Chondrocyte (in vitro differentiated cells): ENCODE data around the gene RPL39L. TPM values are rescaled to one million over a fixed set of nuclear protein-coding genes. Genes with fewer than 3 reads are reported as not detected.

ENCODE experiments used
- DNase-seq: peaks from one replicate; pipeline ENCODE4 v3.0.0; 2021; ENCODE audit warnings: mixed read lengths, low spot score
- H3K27ac Mint-ChIP-seq: one replicate; pipeline ENCODE4 v1.8.0; 2021; ENCODE audit warnings: mild to moderate bottlenecking, moderate library complexity, mixed read lengths; ENCODE audit not compliant: unreplicated experiment
- H3K27me3 Mint-ChIP-seq: 2 replicates; pipeline ENCODE4 v1.8.0; 2021; ENCODE audit warnings: low read depth, mixed read lengths
- H3K36me3 Mint-ChIP-seq: 2 replicates; pipeline ENCODE4 v1.8.0; 2021; ENCODE audit warnings: low read depth, mixed read lengths
- H3K4me1 Mint-ChIP-seq: 2 replicates; pipeline ENCODE4 v1.8.0; 2021; ENCODE audit warnings: low read depth, mild to moderate bottlenecking, mixed read lengths
- H3K4me3 Mint-ChIP-seq: one replicate; pipeline ENCODE4 v1.8.0; 2021; ENCODE audit warnings: mild to moderate bottlenecking, moderate library complexity, mixed read lengths; ENCODE audit not compliant: unreplicated experiment
- H3K9me3 Mint-ChIP-seq: 2 replicates; pipeline ENCODE4 v1.8.0; 2021; ENCODE audit warnings: low read depth, mixed read lengths
- CTCF ChIP-seq: fragments of 200-600 bp; sonication (generic); IDR thresholded peaks from 2 replicates; pipeline ENCODE4 v1.5.0; 2021; ENCODE audit warnings: antibody characterized with exemption, mild to moderate bottlenecking, moderate library complexity
- total RNA-seq: library from RNA; stranded (reverse); gene quantifications from 3 replicates; pipeline ENCODE4 v1.2.1, GENCODE V29; 2021

RPL39L gene
- total RNA-seq, 1 donor from 2014 or later, result 15.8 TPM

- H3K4me3 Mint-ChIP-seq, result no peak overlapping the region
- DNase-seq, result no peak
- no peak overlapping the region for H3K27ac Mint-ChIP-seq
- no peaks in the 10 kb centered on the region for H3K27me3 Mint-ChIP-seq
- no peaks in the 10 kb centered on the region for H3K36me3 Mint-ChIP-seq
- TF ChIP-seq CTCF, result no peak
- peaks cover 3% of the 10 kb centered on the region for H3K9me3 Mint-ChIP-seq
- H3K4me1 Mint-ChIP-seq, result peaks cover 10% of the 10 kb centered on the region
These were observed 7.3 kb downstream of the RPL39L start for GRCh38 chr3:187131981-187132380.

- Mint-ChIP-seq H3K4me3 (no peak overlapping the region), H3K9me3 (peaks cover 6% of the 10 kb centered on the region), H3K36me3 (no peaks in the 10 kb centered on the region), H3K4me1 (peaks cover 10% of the 10 kb centered on the region), H3K27ac (peak overlapping the region; percentile 77), H3K27me3 (no peaks in the 10 kb centered on the region)
- no peak for DNase-seq
- TF ChIP-seq CTCF, result no peak
These were observed 8.8 kb downstream of the RPL39L start for GRCh38 chr3:187130346-187131066.

- Mint-ChIP-seq H3K4me1 (peaks cover 4% of the 10 kb centered on the region), H3K9me3 (peaks cover 4% of the 10 kb centered on the region), H3K36me3 (peaks cover 2% of the 10 kb centered on the region), H3K27ac (no peak overlapping the region), H3K27me3 (no peaks in the 10 kb centered on the region), H3K4me3 (no peak overlapping the region)
- TF ChIP-seq CTCF, result no peak
- DNase-seq, result no peak
These were observed 13.8 kb downstream of the RPL39L start for GRCh38 chr3:187125319-187126031.

- no peaks in the 10 kb centered on the region for H3K4me1 Mint-ChIP-seq
- H3K9me3 Mint-ChIP-seq, result peaks cover 3% of the 10 kb centered on the region
- no peak overlapping the region for H3K4me3 Mint-ChIP-seq
- peaks cover 2% of the 10 kb centered on the region for H3K36me3 Mint-ChIP-seq
- no peaks in the 10 kb centered on the region for H3K27me3 Mint-ChIP-seq
- no peak for TF ChIP-seq CTCF
- H3K27ac Mint-ChIP-seq, result no peak overlapping the region
- no peak for DNase-seq
These were observed 17.0 kb downstream of the RPL39L start for GRCh38 chr3:187122261-187122660.

- Mint-ChIP-seq H3K27ac (no peak overlapping the region), H3K4me1 (no peaks in the 10 kb centered on the region), H3K27me3 (no peaks in the 10 kb centered on the region), H3K36me3 (peaks cover 2% of the 10 kb centered on the region), H3K4me3 (no peak overlapping the region), H3K9me3 (no peaks in the 10 kb centered on the region)
- TF ChIP-seq CTCF, result no peak
- DNase-seq, result no peak
These were observed 19.0 kb downstream of the RPL39L start for GRCh38 chr3:187120326-187120725.
